ENCODE data around the gene PWWP2B.

Gene PWWP2B

GRCh38 chr10:132394936-132395703, 1.9 kb upstream of the PWWP2B start:
- DNase-seq, result no peak

- no peak for DNase-seq
Observed at GRCh38 chr10:132395704-132396493, 1.1 kb upstream of the PWWP2B start.

GRCh38 chr10:132396494-132397035, 435 bp upstream of the PWWP2B start:
- DNase-seq, result peak; percentile 56

GRCh38 chr10:132397671-132398565, 918 bp downstream of the PWWP2B start:
- DNase-seq, result peak; percentile 47

GRCh38 chr10:132398566-132398991, 1.6 kb downstream of the PWWP2B start:
- DNase-seq, result no peak

- DNase-seq, result no peak
Observed at GRCh38 chr10:132399117-132400035, 2.4 kb downstream of the PWWP2B start.

- no peak for DNase-seq
Observed at GRCh38 chr10:132400041-132400546, 3.1 kb downstream of the PWWP2B start.

GRCh38 chr10:132400547-132401151, 3.6 kb downstream of the PWWP2B start:
- no peak for DNase-seq

GRCh38 chr10:132401401-132402118, 4.6 kb downstream of the PWWP2B start:
- no peak for DNase-seq

- DNase-seq, result no peak
Observed at GRCh38 chr10:132402781-132403241, 5.8 kb downstream of the PWWP2B start.

GRCh38 chr10:132403511-132404168, 6.6 kb downstream of the PWWP2B start:
- DNase-seq, result no peak

GRCh38 chr10:132404169-132404880, 7.3 kb downstream of the PWWP2B start:
- DNase-seq, result no peak

GRCh38 chr10:132404911-132405462, 8.0 kb downstream of the PWWP2B start:
- DNase-seq, result no peak

GRCh38 chr10:132405463-132405991, 8.5 kb downstream of the PWWP2B start:
- no peak for DNase-seq

- DNase-seq, result no peak
Observed at GRCh38 chr10:132406181-132406580, 9.2 kb downstream of the PWWP2B start.

GRCh38 chr10:132406750-132407149, 9.8 kb downstream of the PWWP2B start:
- DNase-seq, result no peak

GRCh38 chr10:132407243-132407746, 10.3 kb downstream of the PWWP2B start:
- no peak for DNase-seq

- DNase-seq, result no peak
Observed at GRCh38 chr10:132407846-132408278, 10.9 kb downstream of the PWWP2B start.
